ENCODE results near the gene SNRNP200. TPM values are rescaled to one million over a fixed set of nuclear protein-coding genes. Genes with fewer than 3 reads are reported as not detected.

The SNRNP200 gene
- total RNA-seq, 4 donors from 2014 or later = 55.3 to 90.0 (median 68.6) TPM

GRCh38 chr2:96236882-96237281 is 68.5 kb downstream of the SNRNP200 start:
- peaks cover 0 to 33% (median 0%) of the 10 kb centered on the region in 3 donors for H3K36me3 ChIP-seq
- H3K27ac ChIP-seq = no peak overlapping the region
- peaks cover 0 to 16% (median 7%) of the 10 kb centered on the region in 3 donors for H3K4me1 ChIP-seq
- no peaks in the 10 kb centered on the region for H3K9me3 ChIP-seq
- H3K27me3 ChIP-seq = no peaks in the 10 kb centered on the region
- TF ChIP-seq, protein P1, sequence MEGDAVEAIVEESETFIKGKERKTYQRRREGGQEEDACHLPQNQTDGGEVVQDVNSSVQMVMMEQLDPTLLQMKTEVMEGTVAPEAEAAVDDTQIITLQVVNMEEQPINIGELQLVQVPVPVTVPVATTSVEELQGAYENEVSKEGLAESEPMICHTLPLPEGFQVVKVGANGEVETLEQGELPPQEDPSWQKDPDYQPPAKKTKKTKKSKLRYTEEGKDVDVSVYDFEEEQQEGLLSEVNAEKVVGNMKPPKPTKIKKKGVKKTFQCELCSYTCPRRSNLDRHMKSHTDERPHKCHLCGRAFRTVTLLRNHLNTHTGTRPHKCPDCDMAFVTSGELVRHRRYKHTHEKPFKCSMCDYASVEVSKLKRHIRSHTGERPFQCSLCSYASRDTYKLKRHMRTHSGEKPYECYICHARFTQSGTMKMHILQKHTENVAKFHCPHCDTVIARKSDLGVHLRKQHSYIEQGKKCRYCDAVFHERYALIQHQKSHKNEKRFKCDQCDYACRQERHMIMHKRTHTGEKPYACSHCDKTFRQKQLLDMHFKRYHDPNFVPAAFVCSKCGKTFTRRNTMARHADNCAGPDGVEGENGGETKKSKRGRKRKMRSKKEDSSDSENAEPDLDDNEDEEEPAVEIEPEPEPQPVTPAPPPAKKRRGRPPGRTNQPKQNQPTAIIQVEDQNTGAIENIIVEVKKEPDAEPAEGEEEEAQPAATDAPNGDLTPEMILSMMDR (IDR thresholded peaks at IDR 0.05) = no peak
- no peak for TF ChIP-seq POLR2A (IDR thresholded peaks at IDR 0.05)
- intact Hi-C loops (cut with DNase I) = no loop called here
- WGBS, 2 donors = 100% methylated on average over 1 of the region's 1 CpG
- no peak overlapping the region for H3K4me3 ChIP-seq
- no peak for DNase-seq

DNA sequence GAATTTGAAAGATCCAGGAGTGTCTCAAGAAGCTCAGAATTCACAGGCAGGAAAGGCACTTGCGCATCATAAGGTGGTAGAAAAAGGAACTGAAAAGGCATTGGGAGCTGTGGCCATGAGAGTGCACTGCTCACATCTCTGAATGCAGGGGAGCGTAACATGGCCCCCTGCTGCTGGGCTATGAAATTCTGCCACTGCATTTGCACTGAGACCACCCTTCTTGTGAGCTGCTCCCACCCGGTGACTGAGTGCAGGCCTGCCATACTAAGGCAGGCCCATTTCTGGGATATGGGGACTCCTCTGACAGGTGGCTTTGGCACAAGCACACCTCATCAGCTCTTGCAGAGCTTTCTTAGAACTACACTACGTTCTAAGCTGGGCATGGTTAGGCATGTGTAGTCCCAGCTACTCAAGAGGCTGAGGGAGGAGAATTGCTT is 71.4 kb downstream of the SNRNP200 start:
- TF ChIP-seq, protein P1 (IDR thresholded peaks at IDR 0.05) = peak in 1 of 6 experiments; percentile 8
- TF ChIP-seq POLR2A (IDR thresholded peaks at IDR 0.05) = no peak
- DNase-seq = no peak
- H3K27me3 ChIP-seq = no peaks in the 10 kb centered on the region
- intact Hi-C loops (cut with DNase I) = no loop called here
- H3K4me1 ChIP-seq = no peaks in the 10 kb centered on the region
- H3K27ac ChIP-seq = no peak overlapping the region
- 61 to 64% methylated on average over 2 to 4 of the region's 4 CpGs for WGBS, 2 donors
- no peaks in the 10 kb centered on the region for H3K9me3 ChIP-seq
- no peak overlapping the region for H3K4me3 ChIP-seq
- peaks cover 0 to 13% (median 0%) of the 10 kb centered on the region in 3 donors for H3K36me3 ChIP-seq

DNA sequence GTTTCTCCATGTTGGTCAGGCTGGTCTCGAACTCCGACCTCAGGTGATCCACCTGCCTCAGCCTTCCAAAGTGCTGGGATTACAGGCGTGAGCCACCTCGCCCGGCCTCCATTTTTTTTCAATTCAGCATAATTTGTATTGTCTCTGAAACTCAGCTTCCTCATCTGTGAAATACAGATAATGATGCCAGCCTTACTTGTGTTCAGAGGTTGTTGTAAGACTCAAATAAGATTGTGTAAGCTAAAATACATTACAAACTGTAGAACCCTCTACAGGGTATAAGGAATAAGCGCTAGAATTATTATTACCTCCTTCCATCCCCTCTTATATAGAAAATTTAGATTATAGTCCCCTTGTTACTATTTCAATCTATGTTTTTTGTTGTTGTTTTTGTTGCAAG is 71.9 kb downstream of the SNRNP200 start:
- Histone ChIP-seq H3K9me3 (no peaks in the 10 kb centered on the region), H3K27ac (no peak overlapping the region), H3K36me3 (peaks cover 0 to 10% (median 0%) of the 10 kb centered on the region in 3 donors), H3K4me1 (no peaks in the 10 kb centered on the region), H3K4me3 (no peak overlapping the region), H3K27me3 (no peaks in the 10 kb centered on the region)
- TF ChIP-seq, protein P1 (IDR thresholded peaks at IDR 0.05) = no peak
- no peak for TF ChIP-seq POLR2A (IDR thresholded peaks at IDR 0.05)
- 93 to 96% methylated on average over 6 of the region's 6 CpGs for WGBS, 2 donors
- DNase-seq = no peak
- intact Hi-C loops (cut with DNase I) = no loop called here

DNA sequence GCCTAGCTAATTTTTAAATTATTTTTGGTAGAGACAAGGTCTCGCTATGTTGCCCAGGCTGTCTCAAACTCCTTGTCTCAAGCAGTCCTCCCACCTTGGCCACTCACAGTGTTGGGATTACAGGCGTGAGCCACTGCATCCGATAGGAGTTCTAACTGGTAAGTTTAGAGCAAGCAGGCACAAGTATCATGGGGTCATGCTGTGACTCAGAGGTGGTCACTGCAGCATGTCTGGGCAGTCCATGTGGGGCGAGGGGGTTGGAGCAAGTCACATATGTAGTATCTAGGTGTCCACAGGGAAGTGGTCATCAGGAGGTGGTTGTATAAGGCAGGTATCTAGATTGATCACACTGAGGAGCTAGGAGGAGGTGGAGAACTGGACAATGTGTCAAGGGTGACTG is 74.0 kb downstream of the SNRNP200 start:
- Histone ChIP-seq H3K27ac (no peak overlapping the region), H3K27me3 (no peaks in the 10 kb centered on the region), H3K4me3 (no peak overlapping the region), H3K4me1 (no peaks in the 10 kb centered on the region), H3K36me3 (no peaks in the 10 kb centered on the region), H3K9me3 (no peaks in the 10 kb centered on the region)
- intact Hi-C loops (cut with DNase I) = no loop called here
- TF ChIP-seq POLR2A (IDR thresholded peaks at IDR 0.05) = no peak
- TF ChIP-seq, protein P1 (IDR thresholded peaks at IDR 0.05) = no peak
- 79 to 81% methylated on average over 2 of the region's 4 CpGs for WGBS, 2 donors
- no peak for DNase-seq

DNA sequence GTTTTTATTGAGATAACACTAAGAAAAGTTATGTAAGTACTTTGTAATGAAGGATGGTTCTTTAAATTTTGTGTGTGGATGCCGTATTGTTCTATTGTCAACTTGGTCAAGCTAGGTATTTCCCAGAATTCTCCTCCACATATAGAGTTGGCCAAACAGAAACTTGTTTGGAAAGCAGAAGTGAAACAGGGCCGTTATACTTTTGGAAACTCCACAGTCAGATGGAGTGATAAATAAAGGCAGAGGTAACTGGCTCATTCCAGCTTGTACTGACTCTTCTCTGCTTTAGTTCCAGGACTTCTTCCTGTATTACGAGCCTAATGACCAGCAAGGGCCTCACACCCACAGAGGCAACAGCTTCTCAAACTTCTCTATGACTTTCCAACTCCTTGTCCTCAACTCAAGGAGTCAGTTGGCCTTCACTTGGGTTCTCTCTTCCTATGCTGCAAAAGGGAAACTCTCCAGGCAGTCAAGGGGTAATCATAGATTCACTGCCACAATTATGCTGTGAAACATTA is 80.3 kb downstream of the SNRNP200 start:
- WGBS, 2 donors = 59 to 69% methylated on average over 3 of the region's 3 CpGs
- Histone ChIP-seq H3K9me3 (no peaks in the 10 kb centered on the region), H3K36me3 (no peaks in the 10 kb centered on the region), H3K27me3 (no peaks in the 10 kb centered on the region), H3K27ac (no peak overlapping the region), H3K4me1 (no peaks in the 10 kb centered on the region), H3K4me3 (no peak overlapping the region)
- DNase-seq = no peak
- TF ChIP-seq, protein P1 (IDR thresholded peaks at IDR 0.05) = no peak
- TF ChIP-seq POLR2A (IDR thresholded peaks at IDR 0.05) = peak in 1 of 4 donors; percentile 33
- intact Hi-C loops (cut with DNase I) = no loop called here

Other genes with a start within 250 kb of the SNRNP200 start
- gene ADRA2B, start 189.0 kb downstream of the SNRNP200 start, total RNA-seq = 1 to 10 TPM in 1 of 4 donors, under 1 TPM in 2, not detected in 1; 0.04 to 1.2 (median 0.38) TPM
- under 1 TPM in 2 of 4 donors, not detected in 2; 0.30 to 0.53 TPM for gene ASTL, start 167.0 kb downstream of the SNRNP200 start, total RNA-seq
- 10 to 100 TPM in 1 of 4 donors, 1 to 10 TPM in 3; 1.5 to 10.3 (median 5.6) TPM for gene DUSP2, start 160.1 kb downstream of the SNRNP200 start, total RNA-seq
- gene STARD7, start 96.7 kb downstream of the SNRNP200 start, total RNA-seq = 100 to 1,000 TPM in 3 of 4 donors, 10 to 100 TPM in 1; 84.2 to 137 (median 111) TPM
- 10 to 100 TPM; 26.0 to 45.9 (median 30.5) TPM for gene TMEM127, start 39.5 kb downstream of the SNRNP200 start, total RNA-seq
- 100 to 1,000 TPM in 1 of 4 donors, 10 to 100 TPM in 3; 60.6 to 128 (median 80.1) TPM for gene CIAO1, start 39.3 kb downstream of the SNRNP200 start, total RNA-seq
- 1 to 10 TPM; 1.8 to 4.1 (median 2.5) TPM for gene ITPRIPL1, start 19.8 kb upstream of the SNRNP200 start, total RNA-seq
- gene NCAPH, start 30.2 kb upstream of the SNRNP200 start, total RNA-seq = 10 to 100 TPM in 2 of 4 donors, 1 to 10 TPM in 2; 4.2 to 21.5 (median 11.4) TPM
- gene NEURL3, start 199.8 kb upstream of the SNRNP200 start, total RNA-seq = not detected
- 10 to 100 TPM in 1 of 4 donors, 1 to 10 TPM in 3; 2.8 to 25.9 (median 5.7) TPM for gene ARID5A, start 231.2 kb upstream of the SNRNP200 start, total RNA-seq